Sigmoid colon (tissue), 7 donors: ENCODE measurements around the gene OPCML. TPM values are rescaled to one million over a fixed set of nuclear protein-coding genes. Genes with fewer than 3 reads are reported as not detected.

Experiments
- DNase-seq: peaks from one replicate; pipeline ENCODE4 v3.0.0-alpha.2; 2019
- H3K27ac ChIP-seq, 4 donors: fragments of 200-600 bp; sonication (generic); one replicate each; pipeline ENCODE4 v1.5.1; 2016 to 2019; ENCODE audit warnings: mild to moderate bottlenecking in 1 of 4
- H3K27me3 ChIP-seq, 3 donors: fragments of 200-600 bp; sonication (generic); one replicate each; pipeline ENCODE4 v1.5.1; 2019; ENCODE audit warnings: mild to moderate bottlenecking in 1 of 3
- H3K36me3 ChIP-seq, 4 donors: fragments of 200-600 bp; sonication (generic); one replicate each; pipeline ENCODE4 v1.5.1; 2016 to 2019
- H3K4me1 ChIP-seq, 4 donors: fragments of 200-600 bp; sonication (generic); one replicate each; pipeline ENCODE4 v1.5.1; 2017 to 2019
- H3K4me3 ChIP-seq, 4 donors: fragments of 200-600 bp; sonication (generic); one replicate each; pipeline ENCODE4 v1.5.1; 2017 to 2019; ENCODE audit warnings: mild to moderate bottlenecking in 2 of 4, moderate library complexity in 1 of 4
- H3K9me3 ChIP-seq, 4 donors: fragments of 200-600 bp in 3 of 4; sonication (generic) in 3 of 4; one replicate each; pipeline versions ENCODE4 v1.5.1 to v1.6.1; 2013 to 2019
- EP300 ChIP-seq, 4 donors: sonication (generic); formaldehyde crosslinking; IDR thresholded peaks; one replicate each; pipeline ENCODE4 v1.6.1; 2017; ENCODE audit warnings: antibody characterized with exemption in 4 of 4
- POLR2A ChIP-seq, 2 donors: fragments of 450-650 bp; IDR thresholded peaks; one replicate each; pipeline ENCODE4 v1.6.1; 2016; ENCODE audit warnings: antibody characterized with exemption in 2 of 2, mild to moderate bottlenecking in 2 of 2, moderate library complexity in 2 of 2
- POLR2AphosphoS5 ChIP-seq, 4 donors: sonication (generic); formaldehyde crosslinking; IDR thresholded peaks; one replicate each; pipeline ENCODE4 v1.6.1; 2017; ENCODE audit warnings: antibody characterized with exemption in 4 of 4
- WGBS, 2 donors: extraction: QIAGEN DNeasy Blood & Tissue Kit; methylation state at CpG; one replicate each; pipeline ENCODE4 v1.1.7; 2013; 5-methylcytosine and 5-hydroxymethylcytosine counted together
- intact Hi-C: fragments of 100-400 bp; cut with DNase I; formaldehyde crosslinking; loops from one replicate; pipeline ENCODE4 v1.15.1; 2023
- polyA plus RNA-seq, 3 donors: library from polyadenylated mRNA; stranded (reverse); fragments of 200-250 nt; gene quantifications; one replicate each; pipeline ENCODE4 v1.2.3, GENCODE V29; 2013
- total RNA-seq, 4 donors: library from RNA; depleted of rRNA; stranded (reverse); fragments of >200 nt; gene quantifications; one replicate each; pipeline ENCODE4 v1.1.0, GENCODE V29; 2016
- TF ChIP-seq, protein P1 (sequence below), 4 experiments: fragments of 450-650 bp in 3 of 4; fragments of 200-600 bp in 1 of 4; IDR thresholded peaks; one replicate each; pipeline ENCODE4 v1.5.1; 2016 to 2019; ENCODE audit warnings: antibody characterized with exemption in 4 of 4, mild to moderate bottlenecking in 3 of 4, moderate library complexity in 2 of 4
- donor health status: healthy with polysubstance abuse.
- donor health status: Bipolar disorder and iron deficiency.
- donor health status: healthy.

OPCML gene
- total and polyA plus RNA-seq, 7 donors = under 0.01 to 0.14 (median 0.03) TPM; not detected in 4

GRCh38 chr11:133551064-133551463, 18.8 kb upstream of the OPCML start:
- TF ChIP-seq POLR2AphosphoS5 (IDR thresholded peaks at IDR 0.05) (no peak), POLR2A (IDR thresholded peaks at IDR 0.05) (no peak), EP300 (IDR thresholded peaks at IDR 0.05) (no peak)
- TF ChIP-seq, protein P1, sequence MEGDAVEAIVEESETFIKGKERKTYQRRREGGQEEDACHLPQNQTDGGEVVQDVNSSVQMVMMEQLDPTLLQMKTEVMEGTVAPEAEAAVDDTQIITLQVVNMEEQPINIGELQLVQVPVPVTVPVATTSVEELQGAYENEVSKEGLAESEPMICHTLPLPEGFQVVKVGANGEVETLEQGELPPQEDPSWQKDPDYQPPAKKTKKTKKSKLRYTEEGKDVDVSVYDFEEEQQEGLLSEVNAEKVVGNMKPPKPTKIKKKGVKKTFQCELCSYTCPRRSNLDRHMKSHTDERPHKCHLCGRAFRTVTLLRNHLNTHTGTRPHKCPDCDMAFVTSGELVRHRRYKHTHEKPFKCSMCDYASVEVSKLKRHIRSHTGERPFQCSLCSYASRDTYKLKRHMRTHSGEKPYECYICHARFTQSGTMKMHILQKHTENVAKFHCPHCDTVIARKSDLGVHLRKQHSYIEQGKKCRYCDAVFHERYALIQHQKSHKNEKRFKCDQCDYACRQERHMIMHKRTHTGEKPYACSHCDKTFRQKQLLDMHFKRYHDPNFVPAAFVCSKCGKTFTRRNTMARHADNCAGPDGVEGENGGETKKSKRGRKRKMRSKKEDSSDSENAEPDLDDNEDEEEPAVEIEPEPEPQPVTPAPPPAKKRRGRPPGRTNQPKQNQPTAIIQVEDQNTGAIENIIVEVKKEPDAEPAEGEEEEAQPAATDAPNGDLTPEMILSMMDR (IDR thresholded peaks at IDR 0.05) = no peak
- Histone ChIP-seq H3K9me3 (no peaks in the 10 kb centered on the region), H3K27me3 (peaks cover 0 to 32% (median 4%) of the 10 kb centered on the region in 3 donors), H3K4me3 (no peak overlapping the region), H3K36me3 (no peaks in the 10 kb centered on the region), H3K4me1 (peaks cover 0 to 16% (median 7%) of the 10 kb centered on the region in 4 donors), H3K27ac (no peak overlapping the region)
- no peak for DNase-seq
- intact Hi-C loops = no loop called here
- WGBS, 2 donors = 75 to 80% methylated on average over 5 of the region's 5 CpGs

DNA sequence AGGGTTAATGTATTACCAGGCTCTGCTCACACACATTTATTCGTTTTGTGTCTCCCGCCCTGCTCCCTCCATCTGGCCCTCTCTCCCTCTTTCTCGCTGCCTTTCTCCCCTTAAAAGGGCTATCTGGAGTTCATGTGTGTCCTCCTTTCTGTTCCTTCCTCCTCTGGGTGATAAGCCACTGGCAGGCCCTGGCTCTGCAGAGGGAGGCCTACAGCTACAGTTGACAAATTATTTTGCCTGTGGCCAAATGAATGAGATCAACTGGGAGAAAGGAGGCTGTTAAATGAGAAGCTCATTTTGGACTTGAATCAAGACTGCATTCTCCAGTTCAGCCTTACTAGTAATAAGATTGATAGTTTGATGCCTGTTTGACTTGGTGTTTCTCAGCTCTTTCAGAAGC, 17.5 kb upstream of the OPCML start:
- 31 to 68% methylated on average over 3 of the region's 3 CpGs for WGBS, 2 donors
- H3K4me1 ChIP-seq = peaks cover 0 to 16% (median 7%) of the 10 kb centered on the region in 4 donors
- no peaks in the 10 kb centered on the region for H3K36me3 ChIP-seq
- TF ChIP-seq EP300 (IDR thresholded peaks at IDR 0.05) (no peak), POLR2AphosphoS5 (IDR thresholded peaks at IDR 0.05) (no peak), POLR2A (IDR thresholded peaks at IDR 0.05) (no peak)
- TF ChIP-seq, protein P1 (IDR thresholded peaks at IDR 0.05) = no peak
- H3K4me3 ChIP-seq = no peak overlapping the region
- DNase-seq = no peak
- H3K9me3 ChIP-seq = no peaks in the 10 kb centered on the region
- H3K27ac ChIP-seq = no peak overlapping the region
- intact Hi-C loops = loop anchor here (10.0 kb wide), 1 partner anchor 415 kb away; no protein-coding TSS in a partner anchor
- peaks cover 0 to 34% (median 0%) of the 10 kb centered on the region in 3 donors for H3K27me3 ChIP-seq

- WGBS, 2 donors = 83% methylated on average over 7 of the region's 7 CpGs
- Histone ChIP-seq H3K4me3 (no peak overlapping the region), H3K27ac (no peak overlapping the region), H3K36me3 (no peaks in the 10 kb centered on the region), H3K4me1 (peaks cover 0 to 16% (median 7%) of the 10 kb centered on the region in 4 donors), H3K27me3 (peaks cover 0 to 23% (median 0%) of the 10 kb centered on the region in 3 donors), H3K9me3 (no peaks in the 10 kb centered on the region)
- TF ChIP-seq POLR2A (IDR thresholded peaks at IDR 0.05) (no peak), EP300 (IDR thresholded peaks at IDR 0.05) (no peak), POLR2AphosphoS5 (IDR thresholded peaks at IDR 0.05) (no peak)
- no peak for DNase-seq
- intact Hi-C loops = loop anchor here (10.0 kb wide), 1 partner anchor 414 kb away; no protein-coding TSS in a partner anchor
Measured at GRCh38 chr11:133548641-133549040, 16.3 kb upstream of the OPCML start.

GRCh38 chr11:133547808-133548494, 15.7 kb upstream of the OPCML start:
- Histone ChIP-seq H3K36me3 (no peaks in the 10 kb centered on the region), H3K27me3 (peaks cover 0 to 27% (median 0%) of the 10 kb centered on the region in 3 donors), H3K9me3 (no peaks in the 10 kb centered on the region), H3K4me3 (no peak overlapping the region), H3K27ac (no peak overlapping the region), H3K4me1 (peaks cover 0 to 16% (median 7%) of the 10 kb centered on the region in 4 donors)
- TF ChIP-seq POLR2AphosphoS5 (IDR thresholded peaks at IDR 0.05) (peak in 2 of 4 donors; percentile 48 to 54), EP300 (IDR thresholded peaks at IDR 0.05) (no peak), POLR2A (IDR thresholded peaks at IDR 0.05) (no peak)
- TF ChIP-seq, protein P1 (IDR thresholded peaks at IDR 0.05) = no peak
- DNase-seq = no peak
- 78 to 80% methylated on average over 12 of the region's 12 CpGs for WGBS, 2 donors
- intact Hi-C loops = loop anchor here (10.0 kb wide), 1 partner anchor 413 kb away; no protein-coding TSS in a partner anchor

DNA sequence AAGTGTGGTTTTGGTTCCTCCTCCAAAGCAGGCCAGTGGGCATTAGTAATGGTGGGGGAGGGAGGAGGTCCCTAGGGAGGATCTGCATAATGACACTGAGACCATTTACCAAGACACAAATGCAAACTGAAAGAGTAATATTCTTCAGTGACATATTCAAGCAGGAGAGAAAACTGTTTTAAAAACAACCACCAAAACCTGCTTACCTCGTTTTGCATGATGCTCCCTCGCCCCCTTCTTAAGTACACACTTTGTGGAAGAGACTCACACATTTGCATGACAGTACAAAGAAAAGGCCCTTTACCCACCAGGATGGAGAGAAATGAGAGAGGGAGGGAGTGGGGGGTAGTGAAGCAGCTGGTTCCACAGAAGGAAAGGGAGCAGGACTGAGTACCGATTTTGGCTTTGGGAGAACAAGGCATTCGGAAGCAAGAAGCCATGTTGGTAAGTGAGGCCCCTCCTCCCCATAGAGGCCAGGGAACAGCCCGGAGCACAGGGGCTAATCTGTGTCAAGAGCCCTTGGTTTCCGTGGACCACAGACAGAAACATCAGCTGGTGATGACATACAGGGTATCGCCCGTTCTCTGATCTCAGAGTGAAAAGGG, 13.0 kb upstream of the OPCML start:
- Histone ChIP-seq H3K9me3 (no peaks in the 10 kb centered on the region), H3K36me3 (no peaks in the 10 kb centered on the region), H3K27me3 (peaks cover 0 to 19% (median 0%) of the 10 kb centered on the region in 3 donors), H3K4me1 (peaks cover 0 to 16% (median 7%) of the 10 kb centered on the region in 4 donors), H3K27ac (no peak overlapping the region), H3K4me3 (no peak overlapping the region)
- intact Hi-C loops = loop anchor here (10.0 kb wide), 1 partner anchor 410 kb away; no protein-coding TSS in a partner anchor
- WGBS, 2 donors = 53 to 67% methylated on average over 8 of the region's 8 CpGs
- DNase-seq = no peak
- TF ChIP-seq, protein P1 (IDR thresholded peaks at IDR 0.05) = no peak
- no peak for TF ChIP-seq EP300 (IDR thresholded peaks at IDR 0.05)
- TF ChIP-seq POLR2A (IDR thresholded peaks at IDR 0.05) = no peak
- no peak for TF ChIP-seq POLR2AphosphoS5 (IDR thresholded peaks at IDR 0.05)
